ENCODE measurements around the gene RPUSD2.

GRCh38 chr15:40554161-40554525, 15.0 kb upstream of the RPUSD2 start:
- TF ChIP-seq, protein P1, sequence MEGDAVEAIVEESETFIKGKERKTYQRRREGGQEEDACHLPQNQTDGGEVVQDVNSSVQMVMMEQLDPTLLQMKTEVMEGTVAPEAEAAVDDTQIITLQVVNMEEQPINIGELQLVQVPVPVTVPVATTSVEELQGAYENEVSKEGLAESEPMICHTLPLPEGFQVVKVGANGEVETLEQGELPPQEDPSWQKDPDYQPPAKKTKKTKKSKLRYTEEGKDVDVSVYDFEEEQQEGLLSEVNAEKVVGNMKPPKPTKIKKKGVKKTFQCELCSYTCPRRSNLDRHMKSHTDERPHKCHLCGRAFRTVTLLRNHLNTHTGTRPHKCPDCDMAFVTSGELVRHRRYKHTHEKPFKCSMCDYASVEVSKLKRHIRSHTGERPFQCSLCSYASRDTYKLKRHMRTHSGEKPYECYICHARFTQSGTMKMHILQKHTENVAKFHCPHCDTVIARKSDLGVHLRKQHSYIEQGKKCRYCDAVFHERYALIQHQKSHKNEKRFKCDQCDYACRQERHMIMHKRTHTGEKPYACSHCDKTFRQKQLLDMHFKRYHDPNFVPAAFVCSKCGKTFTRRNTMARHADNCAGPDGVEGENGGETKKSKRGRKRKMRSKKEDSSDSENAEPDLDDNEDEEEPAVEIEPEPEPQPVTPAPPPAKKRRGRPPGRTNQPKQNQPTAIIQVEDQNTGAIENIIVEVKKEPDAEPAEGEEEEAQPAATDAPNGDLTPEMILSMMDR (IDR thresholded peaks at IDR 0.05), result no peak
- no peak for TF ChIP-seq ZFX (IDR thresholded peaks at IDR 0.05; ENCODE audit: borderline replicate concordance)
